Prostate gland (tissue), 2 donors: Measurements from ENCODE around the gene TMEM8B. TPM values are rescaled to one million over a fixed set of nuclear protein-coding genes. Genes with fewer than 3 reads are reported as not detected.
A peak's percentile ranks its signal among the peaks of the same experiment; 100 is the strongest.

Experiments
- DNase-seq: peaks from one replicate; pipeline ENCODE4 v3.0.0-alpha.2; 2019; ENCODE audit warnings: low spot score
- H3K27ac ChIP-seq, 2 donors: fragments of 200-600 bp; sonication (generic); 2 replicates each; pipeline ENCODE4 v1.5.1; 2017 to 2019
- H3K27me3 ChIP-seq: fragments of 200-600 bp; sonication (generic); replicated peaks from 2 replicates; pipeline ENCODE4 v1.5.1; 2019; ENCODE audit not compliant: insufficient read depth
- H3K36me3 ChIP-seq, 2 donors: fragments of 200-600 bp; sonication (generic); 1 replicate in 1 of 2; 2 replicates in 1 of 2; pipeline versions ENCODE4 v1.5.1 to v1.8.1; 2017 to 2019
- H3K4me1 ChIP-seq: fragments of 200-600 bp; sonication (generic); replicated peaks from 2 replicates; pipeline ENCODE4 v1.5.1; 2019
- H3K4me3 ChIP-seq, 2 donors: fragments of 200-600 bp; sonication (generic); 2 replicates each; pipeline ENCODE4 v1.5.1; 2017 to 2019
- H3K9me3 ChIP-seq: fragments of 200-600 bp; sonication (generic); 2 replicates; pipeline ENCODE4 v1.5.1; 2017
- CTCF ChIP-seq, 4 experiments: fragments of 200-600 bp in 2 of 4; fragments of 450-650 bp in 2 of 4; sonication (generic) in 2 of 4; IDR thresholded peaks; 1 replicate in 3 of 4; 2 replicates in 1 of 4; pipeline ENCODE4 v1.5.1; 2016 to 2019; ENCODE audit warnings: antibody characterized with exemption in 4 of 4, mild to moderate bottlenecking in 2 of 4, moderate library complexity in 2 of 4
- POLR2A ChIP-seq: fragments of 450-650 bp; IDR thresholded peaks from one replicate; pipeline ENCODE4 v1.6.1; 2016; ENCODE audit warnings: antibody characterized with exemption, mild to moderate bottlenecking
- POLR2AphosphoS5 ChIP-seq: sonication (generic); formaldehyde crosslinking; IDR thresholded peaks from one replicate; pipeline ENCODE4 v1.6.1; 2017; ENCODE audit warnings: antibody characterized with exemption
- WGBS: methylation state at CpG from one replicate; pipeline ENCODE4 v1.1.5; 2018; 5-methylcytosine and 5-hydroxymethylcytosine counted together
- intact Hi-C: fragments of 100-400 bp; cut with DNase I; formaldehyde crosslinking; loops from one replicate; pipeline ENCODE4 v1.14.2; 2022
- total RNA-seq, 2 donors: library from RNA; depleted of rRNA; stranded (reverse); fragments of >200 nt; gene quantifications; one replicate each; pipeline ENCODE4 v1.1.0, GENCODE V29; 2016

The TMEM8B gene
- total RNA-seq, 2 donors from 2014 or later, result 15.8 to 25.9 TPM

- intact Hi-C loops, result loop anchor here (1.0 to 2.0 kb wide), 2 partner anchors 36 to 91 kb away; no protein-coding TSS in a partner anchor
- peak; percentile 74 for DNase-seq
- no peaks in the 10 kb centered on the region for H3K36me3 ChIP-seq
- no peaks in the 10 kb centered on the region for H3K27me3 ChIP-seq
- WGBS, result 53% methylated on average over 37 of the region's 37 CpGs
- H3K4me3 ChIP-seq, result peak overlapping the region; percentile 41 to 50
- H3K4me1 ChIP-seq, result no peaks in the 10 kb centered on the region
- no peaks in the 10 kb centered on the region for H3K9me3 ChIP-seq
- peak overlapping the region; percentile 36 to 76 for H3K27ac ChIP-seq
- TF ChIP-seq CTCF (IDR thresholded peaks at IDR 0.05), result peak; percentile 70 to 90 (median 84)
- TF ChIP-seq POLR2AphosphoS5, result peak; percentile 69
- no peak for TF ChIP-seq POLR2A
Observed at GRCh38 chr9:35790385-35791296, 38.4 kb upstream of the TMEM8B start.

DNA sequence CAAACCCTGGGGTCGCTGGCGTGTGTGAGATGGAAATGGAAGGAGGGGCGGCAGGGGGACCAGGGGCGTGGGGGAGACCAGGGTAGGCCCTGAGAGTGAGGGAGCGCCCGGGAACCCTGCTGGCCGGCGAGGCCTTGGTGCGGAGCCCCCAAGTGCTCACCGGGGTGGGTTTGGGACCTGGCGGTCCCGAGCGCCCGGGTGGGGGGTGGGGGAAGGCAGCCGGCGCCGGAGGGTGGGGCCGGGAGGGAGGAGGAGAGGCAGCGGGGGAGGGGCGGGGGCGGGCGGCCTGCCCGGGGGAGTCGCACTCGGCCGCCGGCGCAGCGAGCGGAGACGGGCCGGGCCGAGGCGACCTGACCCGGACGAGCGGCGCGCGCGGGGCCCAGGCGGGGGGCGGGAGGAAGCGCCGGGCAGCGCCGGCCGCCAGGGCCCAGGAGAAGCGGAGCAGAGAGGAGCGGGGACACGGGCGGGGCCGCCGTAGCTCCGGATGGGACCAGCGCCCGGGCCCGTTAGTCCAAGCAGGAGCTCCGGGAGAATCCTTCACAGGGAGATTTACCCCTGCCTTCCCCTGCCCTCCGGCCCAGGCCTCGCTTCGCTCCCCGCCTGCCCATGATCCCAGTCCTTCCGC lies 37.6 kb upstream of the TMEM8B start, which contains the start of gene NPR2:
Gene NPR2 (plus strand): TSS at position 295 of the 625 bp plus-strand sequence. CDS start 818 bp downstream, outside the sequence.
- DNase-seq, result no peak
- Histone ChIP-seq H3K4me3 (peak within 1 kb of the TSS; percentile 41 to 50), H3K4me1 (no peaks in the 10 kb centered on the region), H3K27ac (peak within 1 kb of the TSS; percentile 70 to 76), H3K27me3 (no peaks in the 10 kb centered on the region), H3K9me3 (no peaks in the 10 kb centered on the region), H3K36me3 (no peaks in the 10 kb centered on the region)
- TF ChIP-seq CTCF (IDR thresholded peaks at IDR 0.05), result peak in 1 of 4 experiments; percentile 16
- TF ChIP-seq POLR2AphosphoS5, result no peak
- WGBS, result 14% methylated on average over 30 of the region's 64 CpGs
- intact Hi-C loops, result loop anchor here (2.0 kb wide), 1 partner anchor 35 kb away; no protein-coding TSS in a partner anchor

DNA sequence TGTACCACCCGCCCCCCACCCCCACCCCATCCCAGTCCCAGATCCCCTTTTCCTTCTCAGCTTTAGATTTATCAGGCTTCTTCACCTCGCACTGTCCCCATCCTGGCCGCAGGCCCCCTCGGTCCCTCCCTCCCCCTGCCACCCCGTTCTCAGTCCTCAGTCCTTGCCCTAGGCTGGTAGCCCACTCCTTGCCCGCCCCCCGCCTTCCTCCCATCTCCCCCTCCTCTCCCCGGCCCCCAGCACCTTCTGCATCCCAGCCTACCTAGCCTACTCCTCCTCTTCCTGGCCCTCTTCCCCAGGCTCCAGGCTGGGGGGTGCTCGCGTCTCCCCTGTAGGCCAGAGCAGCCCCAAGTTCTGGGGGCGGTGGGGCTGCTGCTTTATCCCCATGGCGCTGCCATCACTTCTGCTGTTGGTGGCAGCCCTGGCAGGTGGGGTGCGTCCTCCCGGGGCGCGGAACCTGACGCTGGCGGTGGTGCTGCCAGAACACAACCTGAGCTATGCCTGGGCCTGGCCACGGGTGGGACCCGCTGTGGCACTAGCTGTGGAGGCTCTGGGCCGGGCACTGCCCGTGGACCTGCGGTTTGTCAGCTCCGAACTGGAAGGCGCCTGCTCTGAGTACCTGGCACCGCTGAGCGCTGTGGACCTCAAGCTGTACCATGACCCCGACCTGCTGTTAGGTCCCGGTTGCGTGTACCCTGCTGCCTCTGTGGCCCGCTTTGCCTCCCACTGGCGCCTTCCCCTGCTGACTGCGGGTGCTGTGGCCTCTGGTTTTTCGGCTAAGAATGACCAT lies 36.8 kb upstream of the TMEM8B start:
- Histone ChIP-seq H3K4me1 (no peaks in the 10 kb centered on the region), H3K4me3 (peak overlapping the region; percentile 41 to 50), H3K9me3 (no peaks in the 10 kb centered on the region), H3K27me3 (no peaks in the 10 kb centered on the region), H3K36me3 (no peaks in the 10 kb centered on the region), H3K27ac (peak overlapping the region; percentile 70 to 76)
- intact Hi-C loops, result no loop called here
- 76% methylated on average over 32 of the region's 34 CpGs for WGBS
- TF ChIP-seq CTCF (IDR thresholded peaks at IDR 0.05), result no peak
- no peak for DNase-seq

- H3K4me1 ChIP-seq, result no peaks in the 10 kb centered on the region
- intact Hi-C loops, result no loop called here
- WGBS, result 88% methylated on average over 14 of the region's 14 CpGs
- TF ChIP-seq POLR2AphosphoS5 (no peak), CTCF (IDR thresholded peaks at IDR 0.05) (no peak), POLR2A (no peak)
- H3K4me3 ChIP-seq, result no peak overlapping the region
- DNase-seq, result no peak
- no peaks in the 10 kb centered on the region for H3K9me3 ChIP-seq
- no peak overlapping the region for H3K27ac ChIP-seq
- no peaks in the 10 kb centered on the region for H3K27me3 ChIP-seq
- no peaks in the 10 kb centered on the region for H3K36me3 ChIP-seq
Observed at GRCh38 chr9:35792826-35793225, 36.2 kb upstream of the TMEM8B start.
